HG03571 (cell line): Measurements from ENCODE around the gene SPRED3.
"Not testable (repeated sequence)": the region's sequence is repeated elsewhere in the genome, so short reads cannot be mapped to it uniquely, and the experiment has no call there.

Source experiments
- ATAC-seq: cut with Tn5 transposase; IDR thresholded peaks from one replicate; pipeline ENCODE4 v1.9.1; 2021; ENCODE audit not compliant: unreplicated experiment

Gene SPRED3

DNA sequence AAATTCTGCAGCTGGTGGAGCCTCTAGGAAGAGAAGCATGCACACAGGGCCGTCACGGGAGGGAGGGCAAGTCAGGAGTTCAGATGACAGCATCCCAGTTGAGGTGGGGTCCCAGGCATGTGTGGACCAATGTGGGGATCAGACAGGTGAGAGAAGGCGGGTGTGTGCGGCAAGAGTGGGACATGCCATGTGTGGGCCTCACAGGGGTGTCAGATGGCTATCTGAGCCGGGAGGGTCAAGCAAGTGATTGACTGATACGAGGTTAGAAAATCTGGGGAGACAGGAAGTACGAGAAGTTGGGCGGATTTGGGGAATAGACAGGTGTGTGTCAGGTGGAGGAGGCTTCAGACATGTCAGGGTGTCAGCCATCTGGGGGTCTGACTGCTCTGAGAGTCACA lies 28.6 kb downstream of the SPRED3 start:
- ATAC-seq = no peak

DNA sequence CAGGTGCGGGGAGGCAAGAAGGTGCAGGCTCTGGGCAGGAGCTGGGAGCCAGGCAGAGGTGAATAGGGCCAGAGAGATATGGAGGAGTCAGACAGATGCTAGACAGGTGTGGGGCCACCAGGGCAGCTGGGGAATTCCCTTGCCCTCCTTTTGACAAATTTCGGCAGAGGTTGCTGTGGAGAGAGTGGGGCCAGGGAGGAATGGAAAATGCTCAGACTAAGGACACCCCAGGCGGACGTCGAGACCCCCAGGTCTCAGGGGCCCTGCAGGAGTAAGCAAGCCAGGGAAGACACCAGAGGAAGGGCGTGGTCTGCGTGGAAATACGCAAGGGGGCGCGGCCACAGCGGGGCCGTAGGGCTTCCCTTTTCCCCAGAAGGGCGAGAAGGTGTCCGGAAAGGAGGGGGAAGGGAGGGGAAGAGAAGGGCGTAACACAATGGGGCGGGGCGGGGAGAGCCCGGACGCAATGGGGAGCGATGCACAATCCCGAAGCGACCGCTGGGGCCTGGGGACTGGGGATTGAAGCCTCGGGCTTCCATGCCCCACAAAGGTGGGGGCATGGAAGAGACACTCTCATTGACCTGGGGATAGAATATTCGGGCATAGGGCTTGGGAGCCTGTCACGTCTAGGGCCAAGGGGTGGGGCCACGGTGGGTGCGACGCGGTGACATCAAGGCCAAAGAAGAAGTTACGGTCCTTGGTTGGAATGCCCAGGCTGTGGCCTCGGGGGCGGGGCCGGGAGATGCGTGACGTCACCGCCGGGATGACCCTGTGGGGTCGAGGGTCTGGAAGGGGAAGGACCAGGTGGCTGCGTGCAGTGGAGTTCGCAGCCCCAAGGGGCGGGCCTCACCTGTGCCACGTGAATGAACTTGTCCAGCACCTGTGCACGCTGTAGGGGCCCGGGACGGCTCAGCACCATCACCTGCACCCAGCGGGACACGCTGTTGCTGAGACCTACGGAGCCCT lies 29.3 kb downstream of the SPRED3 start:
- ATAC-seq = no peak

GRCh38 chr19:38420935-38421334 lies 32.4 kb downstream of the SPRED3 start:
- ATAC-seq = no peak

DNA sequence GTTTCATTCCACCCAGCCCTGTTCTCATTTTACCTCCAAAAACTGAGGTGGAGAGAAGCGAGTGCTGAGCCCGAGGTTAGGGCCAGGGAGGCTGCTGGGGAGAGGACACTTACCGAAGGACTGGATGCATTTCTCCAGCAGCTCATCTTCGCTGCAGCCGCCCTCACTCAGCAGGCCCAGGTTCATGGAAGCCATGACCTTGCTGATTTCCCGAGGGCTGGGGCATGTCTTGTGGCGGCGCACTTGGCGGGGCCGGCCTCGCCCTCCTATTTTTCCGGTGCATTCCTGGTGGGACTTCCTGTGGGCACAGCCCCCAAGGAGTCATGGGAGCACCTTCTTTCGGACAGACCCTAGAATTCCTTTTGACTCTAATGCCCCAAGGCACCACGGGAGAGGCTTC lies 33.4 kb downstream of the SPRED3 start:
- no peak for ATAC-seq

DNA sequence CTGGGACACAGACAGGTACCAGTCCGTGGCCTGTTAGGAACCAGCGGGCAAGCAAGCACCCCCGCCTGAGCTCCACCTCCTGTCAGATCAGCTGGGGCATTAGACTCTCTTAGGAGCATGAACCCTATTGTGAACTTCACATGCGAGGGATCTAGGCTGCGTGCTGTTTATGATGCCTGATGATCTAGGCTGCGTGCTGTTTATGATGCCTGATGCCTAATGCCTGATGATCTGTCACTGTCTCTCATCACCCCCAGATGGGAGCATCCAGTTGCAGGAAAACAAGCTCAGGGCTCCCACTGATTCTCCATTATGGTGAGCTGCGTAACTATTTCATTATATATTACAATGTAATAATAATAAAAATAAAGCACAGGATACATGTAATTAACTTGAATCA lies 33.9 kb downstream of the SPRED3 start:
- ATAC-seq = no peak

DNA sequence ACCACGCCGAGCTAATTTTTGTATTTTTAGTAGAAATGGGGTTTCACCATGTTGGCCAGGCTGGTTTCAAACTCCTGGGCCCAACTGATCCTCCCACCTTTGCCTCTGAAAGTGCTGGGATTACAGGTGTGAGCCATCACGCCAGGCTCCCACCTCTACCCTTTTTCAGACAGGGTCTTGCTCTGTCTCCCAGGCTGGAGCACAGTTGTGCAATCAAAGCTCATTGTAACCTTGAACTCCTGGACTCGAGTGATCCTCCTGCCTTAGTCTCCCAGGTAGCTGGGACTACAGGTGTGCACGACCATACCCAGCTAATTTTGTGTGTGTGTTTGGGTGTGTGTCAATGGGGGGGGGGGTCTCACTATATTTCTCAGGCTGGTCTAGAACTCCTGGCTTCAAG lies 35.8 kb downstream of the SPRED3 start:
- no peak for ATAC-seq

DNA sequence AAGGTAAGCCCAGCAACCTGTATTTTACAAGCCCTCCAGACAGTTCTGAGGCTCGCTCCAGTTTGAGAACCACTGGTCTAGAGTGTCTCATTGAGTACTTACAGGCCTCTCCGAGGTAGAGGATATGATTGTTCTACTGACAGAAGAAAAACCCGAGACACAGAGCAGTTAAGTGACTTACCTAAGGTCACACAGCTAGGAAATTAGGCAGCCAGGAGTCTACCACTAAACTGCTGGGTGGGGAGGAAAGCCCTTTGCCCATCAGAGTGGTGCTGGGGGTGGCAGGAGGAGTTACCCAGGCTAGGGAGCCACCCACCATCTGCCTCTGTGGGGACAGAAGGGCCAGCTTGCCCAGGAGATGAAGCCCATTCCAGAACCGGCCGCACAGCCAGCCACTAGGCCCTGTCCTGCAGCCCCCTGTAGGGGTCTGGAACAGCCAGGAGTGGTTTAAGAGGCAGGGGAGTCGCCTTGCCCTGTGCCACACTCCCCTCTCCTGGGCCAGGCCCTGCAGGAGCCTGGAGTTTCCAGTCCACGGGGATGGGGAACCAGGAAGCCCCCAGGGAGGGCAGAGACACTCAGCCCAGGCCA lies 36.8 kb downstream of the SPRED3 start:
- ATAC-seq = no peak

DNA sequence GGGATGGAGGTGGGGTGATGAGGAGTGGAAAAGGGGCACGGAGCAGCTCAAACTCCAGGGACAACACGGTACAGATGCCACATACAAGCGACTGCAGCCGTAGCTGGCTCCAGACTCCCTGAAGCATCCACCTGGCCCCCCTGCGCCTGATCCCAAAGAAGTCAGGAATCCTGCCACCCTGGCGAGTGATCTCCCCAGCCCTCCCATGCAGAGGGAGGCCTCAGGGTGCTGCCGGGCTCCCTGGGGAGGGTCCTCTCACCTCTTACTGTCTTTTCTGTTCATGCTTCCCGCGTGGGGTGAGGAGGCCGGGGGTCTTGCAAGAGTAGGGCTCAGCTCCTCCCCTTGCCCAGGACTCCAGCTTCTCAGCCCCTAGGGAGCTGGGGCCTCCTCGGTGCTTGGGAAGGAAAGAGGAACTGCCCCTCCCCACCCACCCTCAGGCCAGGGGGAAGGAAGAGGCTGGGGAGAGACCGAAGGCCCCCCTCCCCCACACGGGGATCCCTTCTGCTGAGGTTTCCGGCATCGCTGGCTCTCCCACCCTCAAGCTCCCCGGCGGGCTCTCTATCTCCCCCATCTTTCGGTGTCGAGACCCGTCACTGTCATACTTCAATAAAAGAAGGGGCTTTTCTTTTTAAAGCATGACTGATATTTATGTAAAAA lies 37.4 kb downstream of the SPRED3 start, which contains the start of gene RASGRP4:
TSS of gene RASGRP4 (minus strand) at position 410 of the 657 bp plus-strand sequence. CDS start at position 282, 128 bp downstream.
- ATAC-seq = no peak

- not testable (repeated sequence) for ATAC-seq
Measured at GRCh38 chr19:38427035-38427677, 38.7 kb downstream of the SPRED3 start.

GRCh38 chr19:38429055-38429810 lies 40.7 kb downstream of the SPRED3 start:
- ATAC-seq = no peak

GRCh38 chr19:38429811-38430156 lies 41.3 kb downstream of the SPRED3 start:
- ATAC-seq = no peak

DNA sequence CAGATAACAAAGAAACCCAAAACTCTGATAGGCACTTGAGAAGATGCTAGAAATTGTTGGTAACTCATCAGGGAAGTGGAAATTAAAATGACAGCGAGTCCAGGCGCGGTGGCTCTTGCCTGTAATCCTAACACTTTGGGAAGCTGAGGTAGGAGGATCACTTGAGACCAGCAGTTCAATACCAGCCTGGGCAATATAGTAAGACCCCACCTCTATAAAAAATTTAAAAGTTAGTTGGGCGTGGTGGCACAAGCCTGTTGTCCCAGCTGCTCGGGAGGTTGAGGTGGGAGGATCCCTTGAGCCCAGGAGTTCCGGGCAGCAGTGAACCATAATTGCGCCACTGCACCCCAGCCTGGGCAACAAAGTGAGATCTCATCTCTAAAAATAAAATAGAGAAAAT lies 42.4 kb downstream of the SPRED3 start:
- no peak for ATAC-seq

DNA sequence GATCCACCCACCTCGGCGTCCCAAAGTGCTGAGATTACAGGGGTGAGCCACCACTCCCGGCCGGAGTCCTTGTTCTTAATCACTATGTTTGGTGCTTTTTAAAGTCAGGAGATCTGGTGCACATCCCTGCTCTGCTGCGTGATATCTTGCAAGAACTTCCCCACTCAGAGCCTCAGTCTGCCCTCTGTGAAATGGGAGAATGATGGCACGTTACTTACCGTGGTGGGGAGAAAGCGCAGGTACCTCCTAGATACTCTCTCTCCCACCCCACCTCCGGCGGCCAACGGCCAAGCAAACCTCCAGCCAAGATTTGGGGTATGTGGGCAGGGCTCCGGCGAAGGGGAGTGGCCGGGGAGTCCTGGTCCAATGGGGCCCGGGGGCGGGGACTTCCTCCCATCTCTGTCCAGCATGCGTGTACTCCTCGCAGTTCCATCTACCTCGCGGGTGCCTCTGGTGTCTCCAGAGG lies 44.8 kb downstream of the SPRED3 start, which contains the start of gene RYR1:
TSS of gene RYR1 (plus strand) at position 424 of the 466 bp plus-strand sequence. CDS start 139 bp downstream, outside the sequence.
- ATAC-seq = no peak

DNA sequence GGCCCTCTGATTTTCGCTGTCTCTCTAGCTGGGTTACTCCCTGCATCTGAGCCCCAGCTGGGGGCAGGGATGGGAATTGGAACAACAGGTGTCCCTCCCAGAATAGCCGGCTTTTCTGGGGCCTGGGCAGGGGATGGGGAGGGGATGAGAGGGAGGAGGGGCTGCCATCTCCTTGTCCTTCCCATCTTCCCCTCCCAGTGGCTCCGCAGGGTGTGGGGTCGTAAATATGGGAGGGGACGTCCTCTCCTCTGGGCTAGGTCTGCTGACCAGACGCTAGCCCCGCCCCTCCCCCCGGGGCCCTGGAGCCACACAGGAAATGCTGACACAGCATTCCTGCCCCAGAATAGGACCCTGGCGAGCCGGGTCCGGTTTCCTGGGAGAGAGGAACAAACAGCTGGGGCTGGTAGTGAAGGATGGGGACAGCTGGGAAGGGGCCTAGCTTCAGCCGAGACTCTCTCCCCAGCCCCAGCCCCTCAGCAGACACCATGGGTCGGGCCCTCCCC lies 46.1 kb downstream of the SPRED3 start:
- ATAC-seq = no peak

- ATAC-seq = no peak
Measured at GRCh38 chr19:38437295-38437694, 48.8 kb downstream of the SPRED3 start.

GRCh38 chr19:38437917-38438316 lies 49.4 kb downstream of the SPRED3 start:
- ATAC-seq = no peak

- ATAC-seq = no peak
Measured at GRCh38 chr19:38440592-38440991, 52.1 kb downstream of the SPRED3 start.

DNA sequence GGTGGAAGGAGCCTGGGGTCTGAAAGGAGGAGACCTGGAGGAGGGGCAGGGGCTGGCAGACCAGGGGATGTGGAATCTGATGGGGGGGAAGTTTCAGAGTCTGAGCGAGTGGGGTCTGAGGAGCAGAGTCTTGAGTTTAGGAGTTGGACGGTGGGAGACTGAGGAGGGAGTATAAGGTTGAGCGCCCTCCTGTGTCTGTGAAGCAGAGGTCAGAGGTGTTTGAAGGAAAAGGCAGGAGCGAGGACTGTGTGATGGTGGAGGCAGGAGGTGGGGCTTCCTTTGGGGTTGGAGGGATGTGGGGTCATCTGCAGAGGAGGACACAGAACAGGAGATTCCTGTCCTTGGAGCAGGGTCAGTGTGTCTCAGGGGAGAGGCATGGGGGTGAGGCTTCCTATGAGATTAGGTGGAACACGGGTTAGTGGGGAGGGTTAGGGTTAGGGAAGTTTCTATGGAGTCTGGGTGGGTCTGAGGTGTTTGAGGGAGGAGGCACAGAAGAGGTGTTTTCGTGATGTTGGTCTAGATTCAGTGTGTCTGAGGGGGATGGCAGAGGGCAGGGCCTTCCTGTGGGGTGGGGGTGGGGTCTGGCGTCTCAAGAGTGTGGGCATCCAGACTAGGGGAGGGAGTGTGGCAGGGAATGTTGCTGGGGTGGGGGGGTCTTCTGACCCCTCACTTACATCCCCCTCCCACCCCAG lies 53.3 kb downstream of the SPRED3 start:
- ATAC-seq = no peak

DNA sequence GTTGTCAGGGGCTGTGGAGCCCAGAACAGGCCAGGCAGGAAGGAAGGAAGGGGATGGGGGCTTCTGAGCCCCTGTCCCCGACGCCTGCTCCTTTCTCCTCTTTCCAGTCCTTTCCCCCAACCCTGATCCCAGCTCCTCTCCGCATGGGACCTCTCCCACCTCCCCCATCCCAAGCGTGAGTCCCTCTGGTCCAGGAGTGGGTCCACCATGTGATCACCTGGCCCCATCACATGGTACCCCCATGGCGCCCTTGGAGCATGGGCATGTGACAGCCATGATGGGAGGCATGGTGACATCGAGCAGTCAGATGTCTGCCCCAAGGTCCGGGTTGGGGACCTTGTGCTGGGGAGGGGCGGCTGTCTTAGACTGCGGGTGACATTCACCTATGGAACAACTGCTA lies 54.2 kb downstream of the SPRED3 start:
- ATAC-seq = no peak
